ENCODE results near the gene TMEM129. TPM values are rescaled to one million over a fixed set of nuclear protein-coding genes. Genes with fewer than 3 reads are reported as not detected.

TMEM129 gene
- total RNA-seq, 3 donors from 2014 or later = 40.5 to 47.3 (median 41.6) TPM

DNA sequence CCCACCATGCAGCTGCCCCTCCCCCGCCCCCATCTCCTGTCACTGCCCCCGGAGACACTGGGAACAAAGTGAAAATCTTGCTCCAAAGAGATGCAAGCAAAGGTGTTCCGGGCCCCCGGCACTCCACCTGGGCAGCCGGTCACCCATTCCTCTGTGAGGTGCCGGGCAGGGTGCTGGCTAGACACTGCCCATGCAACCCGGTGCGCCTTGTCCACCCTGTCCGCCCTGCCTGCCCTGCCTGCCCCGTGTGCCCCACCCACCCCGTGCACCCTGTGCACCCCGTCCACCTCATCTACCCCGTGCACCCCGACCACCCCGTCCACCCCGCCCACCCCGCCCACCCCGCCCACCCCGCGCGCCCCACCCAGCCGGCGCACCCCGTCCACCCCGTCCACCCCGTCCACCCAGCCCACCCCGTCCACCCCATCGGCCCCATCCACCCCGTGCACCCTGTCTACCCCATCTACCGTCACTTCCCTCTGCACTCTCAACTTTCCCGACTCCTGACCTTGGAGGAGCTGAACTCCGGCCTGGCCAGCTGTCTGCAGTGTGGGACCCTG lies 40.1 kb upstream of the TMEM129 start:
- H3K27me3 ChIP-seq = no peaks in the 10 kb centered on the region
- no peaks in the 10 kb centered on the region for H3K9me3 ChIP-seq
- peaks cover 0 to 6% of the 10 kb centered on the region in 2 donors for H3K4me1 ChIP-seq
- H3K27ac ChIP-seq = no peak overlapping the region
- H3K36me3 ChIP-seq = no peaks in the 10 kb centered on the region
- DNase-seq (ENCODE audit: low spot score in 2 of 2) = no peak
- no peak for TF ChIP-seq POLR2AphosphoS5 (IDR thresholded peaks at IDR 0.05)
- TF ChIP-seq, protein P1, sequence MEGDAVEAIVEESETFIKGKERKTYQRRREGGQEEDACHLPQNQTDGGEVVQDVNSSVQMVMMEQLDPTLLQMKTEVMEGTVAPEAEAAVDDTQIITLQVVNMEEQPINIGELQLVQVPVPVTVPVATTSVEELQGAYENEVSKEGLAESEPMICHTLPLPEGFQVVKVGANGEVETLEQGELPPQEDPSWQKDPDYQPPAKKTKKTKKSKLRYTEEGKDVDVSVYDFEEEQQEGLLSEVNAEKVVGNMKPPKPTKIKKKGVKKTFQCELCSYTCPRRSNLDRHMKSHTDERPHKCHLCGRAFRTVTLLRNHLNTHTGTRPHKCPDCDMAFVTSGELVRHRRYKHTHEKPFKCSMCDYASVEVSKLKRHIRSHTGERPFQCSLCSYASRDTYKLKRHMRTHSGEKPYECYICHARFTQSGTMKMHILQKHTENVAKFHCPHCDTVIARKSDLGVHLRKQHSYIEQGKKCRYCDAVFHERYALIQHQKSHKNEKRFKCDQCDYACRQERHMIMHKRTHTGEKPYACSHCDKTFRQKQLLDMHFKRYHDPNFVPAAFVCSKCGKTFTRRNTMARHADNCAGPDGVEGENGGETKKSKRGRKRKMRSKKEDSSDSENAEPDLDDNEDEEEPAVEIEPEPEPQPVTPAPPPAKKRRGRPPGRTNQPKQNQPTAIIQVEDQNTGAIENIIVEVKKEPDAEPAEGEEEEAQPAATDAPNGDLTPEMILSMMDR (IDR thresholded peaks at IDR 0.05) = no peak
- no peak for TF ChIP-seq POLR2A (IDR thresholded peaks at IDR 0.05)
- H3K4me3 ChIP-seq = no peak overlapping the region
- intact Hi-C loops (cut with DNase I; ENCODE audit: low total_unique reads) = loop anchor here (5.0 kb wide), 1 partner anchor 824 kb away; no protein-coding TSS in a partner anchor

DNA sequence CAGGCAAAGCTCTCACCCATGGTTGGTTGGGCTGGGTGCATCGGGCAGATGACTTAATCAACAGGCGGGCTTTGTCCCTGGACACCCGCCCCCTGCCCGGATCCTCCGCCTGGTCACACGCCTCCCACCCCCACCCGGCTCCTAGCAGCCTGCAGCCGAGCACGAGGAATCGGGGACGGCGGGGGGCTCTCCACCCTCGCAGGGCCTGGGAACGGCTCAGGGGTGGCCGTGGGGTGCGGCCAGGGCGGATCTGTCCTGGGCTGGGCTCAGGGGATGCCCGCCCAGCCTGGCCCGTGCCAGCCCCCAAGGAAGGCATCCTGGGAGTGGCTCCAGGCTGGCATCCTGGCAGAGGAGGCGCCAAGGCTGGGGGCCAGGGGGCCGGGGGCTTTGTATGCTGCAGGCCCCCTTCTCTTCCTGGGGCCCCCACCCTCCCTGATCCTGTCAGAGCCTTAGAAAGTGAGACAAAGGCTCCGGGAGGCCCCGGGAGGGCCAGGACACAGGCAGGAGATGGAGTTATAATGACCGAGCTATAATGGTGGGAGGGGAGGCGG lies 39.5 kb upstream of the TMEM129 start:
- intact Hi-C loops (cut with DNase I; ENCODE audit: low total_unique reads) = loop anchor here (5.0 kb wide), 1 partner anchor 823 kb away; no protein-coding TSS in a partner anchor

DNA sequence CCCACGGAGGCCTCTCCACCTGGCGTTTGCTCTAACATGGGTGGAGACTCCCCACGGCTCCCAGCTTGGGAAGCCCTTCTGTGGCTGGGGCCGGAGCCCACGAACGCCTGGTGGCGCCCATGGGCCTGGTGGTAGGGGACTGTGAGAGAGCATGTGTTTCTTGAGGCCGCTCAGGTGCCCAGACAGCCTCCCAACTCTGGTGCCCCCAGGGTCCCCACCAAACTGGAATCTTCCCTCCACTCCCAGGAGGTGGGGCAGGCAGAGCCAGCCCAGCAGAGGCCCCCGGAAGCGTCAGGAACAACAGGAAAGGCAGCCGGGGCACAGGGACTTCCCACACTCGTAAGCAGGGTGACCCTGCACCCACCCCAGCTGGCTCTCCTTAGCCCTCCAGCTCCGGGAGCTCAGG lies 38.7 kb upstream of the TMEM129 start:
- no peaks in the 10 kb centered on the region for H3K36me3 ChIP-seq
- peaks cover 0 to 6% of the 10 kb centered on the region in 2 donors for H3K4me1 ChIP-seq
- intact Hi-C loops (cut with DNase I; ENCODE audit: low total_unique reads) = loop anchor here (5.0 to 10.0 kb wide), 2 partner anchors 145 to 823 kb away; no protein-coding TSS in a partner anchor
- TF ChIP-seq POLR2A (IDR thresholded peaks at IDR 0.05) = no peak
- TF ChIP-seq, protein P1 (IDR thresholded peaks at IDR 0.05) = no peak
- no peak for TF ChIP-seq POLR2AphosphoS5 (IDR thresholded peaks at IDR 0.05)
- no peak for DNase-seq (ENCODE audit: low spot score in 2 of 2)
- no peak overlapping the region for H3K27ac ChIP-seq
- no peaks in the 10 kb centered on the region for H3K27me3 ChIP-seq
- no peak overlapping the region for H3K4me3 ChIP-seq
- H3K9me3 ChIP-seq = no peaks in the 10 kb centered on the region

More for the DNA sequence above, 39.5 kb upstream of the TMEM129 start:
- Histone ChIP-seq H3K27me3 (no peaks in the 10 kb centered on the region), H3K9me3 (no peaks in the 10 kb centered on the region), H3K4me3 (no peak overlapping the region), H3K27ac (no peak overlapping the region), H3K36me3 (no peaks in the 10 kb centered on the region), H3K4me1 (peaks cover 0 to 6% of the 10 kb centered on the region in 2 donors)
- DNase-seq (ENCODE audit: low spot score in 2 of 2) = no peak
- TF ChIP-seq POLR2AphosphoS5 (IDR thresholded peaks at IDR 0.05) (no peak), POLR2A (IDR thresholded peaks at IDR 0.05) (no peak)
- TF ChIP-seq, protein P1 (IDR thresholded peaks at IDR 0.05) = no peak

DNA sequence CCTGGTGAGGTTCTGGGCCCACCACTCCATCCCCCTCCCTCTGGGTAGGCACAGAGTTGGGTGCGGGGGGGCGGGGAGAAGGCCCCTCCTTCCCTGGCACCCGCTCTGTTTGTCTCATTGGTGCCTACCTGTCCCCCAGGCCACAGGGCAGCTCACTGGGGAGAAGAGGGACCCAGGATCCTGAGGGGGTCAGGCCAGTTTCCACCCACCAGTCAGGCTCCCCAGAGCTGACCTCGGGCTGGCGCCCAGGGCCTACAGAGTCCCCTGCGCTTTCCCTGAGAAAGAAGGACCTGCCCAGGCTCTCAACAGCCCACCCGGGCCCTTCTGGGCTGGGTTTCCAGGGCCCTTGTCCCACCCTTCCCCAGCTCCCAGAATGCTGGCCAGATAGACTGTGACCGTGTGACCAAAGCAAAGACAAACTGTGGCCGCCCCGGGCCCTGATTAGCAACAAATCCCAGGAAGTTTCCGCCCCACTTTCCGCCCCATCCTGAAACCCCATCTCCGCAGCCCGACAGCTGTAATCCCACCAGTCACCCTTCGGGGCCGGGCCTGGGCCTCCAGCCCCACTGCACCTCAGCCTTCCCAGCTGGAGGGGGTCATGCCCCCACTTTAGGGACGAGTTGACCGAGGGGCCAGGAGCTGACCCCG lies 38.2 kb upstream of the TMEM129 start:
- peaks cover 0 to 6% of the 10 kb centered on the region in 2 donors for H3K4me1 ChIP-seq
- DNase-seq (ENCODE audit: low spot score in 2 of 2) = no peak
- H3K27me3 ChIP-seq = no peaks in the 10 kb centered on the region
- intact Hi-C loops (cut with DNase I; ENCODE audit: low total_unique reads) = loop anchor here (10.0 kb wide), 1 partner anchor 146 kb away; no protein-coding TSS in a partner anchor
- no peak overlapping the region for H3K4me3 ChIP-seq
- no peak overlapping the region for H3K27ac ChIP-seq
- H3K36me3 ChIP-seq = no peaks in the 10 kb centered on the region
- no peaks in the 10 kb centered on the region for H3K9me3 ChIP-seq
- TF ChIP-seq POLR2AphosphoS5 (IDR thresholded peaks at IDR 0.05) (no peak), POLR2A (IDR thresholded peaks at IDR 0.05) (no peak)
- TF ChIP-seq, protein P1 (IDR thresholded peaks at IDR 0.05) = no peak

Measured in breast epithelium (tissue), 4 donors.